Brain microvascular endothelial cell (primary cell): Measurements from ENCODE around the gene CLEC18B.
A peak's percentile ranks its signal among the peaks of the same experiment; 100 is the strongest.
"Not testable (repeated sequence)": the region's sequence is repeated elsewhere in the genome, so short reads cannot be mapped to it uniquely, and the experiment has no call there.

Experiments
- DNase-seq: peaks from one replicate; pipeline ENCODE4 v3.0.0-alpha.2; 2020
- H3K27ac ChIP-seq: fragments of 250-450 bp; sonication (Bioruptor Pico); 2 replicates; pipeline ENCODE4 v1.5.1; 2020; ENCODE audit warnings: mild to moderate bottlenecking, moderate library complexity
- H3K27me3 ChIP-seq: fragments of 250-450 bp; sonication (Bioruptor Pico); replicated peaks from 2 replicates; pipeline ENCODE4 v1.5.1; 2020; ENCODE audit warnings: mild to moderate bottlenecking
- H3K36me3 ChIP-seq: fragments of 250-450 bp; sonication (Bioruptor Pico); replicated peaks from 2 replicates; pipeline ENCODE4 v1.5.1; 2020; ENCODE audit warnings: mild to moderate bottlenecking
- H3K4me3 ChIP-seq: 2 replicates; pipeline ENCODE4 v1.5.1; 2011; ENCODE audit warnings: low read depth, mild to moderate bottlenecking, control low read depth, low read length, moderate library complexity
- in situ Hi-C: cut with HindIII; loops from 2 replicates; pipeline ENCODE4 v1.10.0; 2017; ENCODE audit warnings: low sequenced_read_pairs, low pct_ligation_motif_present
- TF ChIP-seq, protein P1 (sequence below): IDR thresholded peaks from 2 replicates; pipeline ENCODE4 v1.5.1; 2011; ENCODE audit warnings: low read depth, mild to moderate bottlenecking, moderate library complexity, low read length, control low read depth, inconsistent platforms; ENCODE audit errors: missing control alignments

Gene CLEC18B

GRCh38 chr16:74361646-74362610 lies 59.4 kb downstream of the CLEC18B start:
- DNase-seq, in situ Hi-C loops, H3K4me3 ChIP-seq, H3K27ac ChIP-seq, H3K27me3 ChIP-seq, H3K36me3 ChIP-seq: not testable (repeated sequence)
- TF ChIP-seq, protein P1, sequence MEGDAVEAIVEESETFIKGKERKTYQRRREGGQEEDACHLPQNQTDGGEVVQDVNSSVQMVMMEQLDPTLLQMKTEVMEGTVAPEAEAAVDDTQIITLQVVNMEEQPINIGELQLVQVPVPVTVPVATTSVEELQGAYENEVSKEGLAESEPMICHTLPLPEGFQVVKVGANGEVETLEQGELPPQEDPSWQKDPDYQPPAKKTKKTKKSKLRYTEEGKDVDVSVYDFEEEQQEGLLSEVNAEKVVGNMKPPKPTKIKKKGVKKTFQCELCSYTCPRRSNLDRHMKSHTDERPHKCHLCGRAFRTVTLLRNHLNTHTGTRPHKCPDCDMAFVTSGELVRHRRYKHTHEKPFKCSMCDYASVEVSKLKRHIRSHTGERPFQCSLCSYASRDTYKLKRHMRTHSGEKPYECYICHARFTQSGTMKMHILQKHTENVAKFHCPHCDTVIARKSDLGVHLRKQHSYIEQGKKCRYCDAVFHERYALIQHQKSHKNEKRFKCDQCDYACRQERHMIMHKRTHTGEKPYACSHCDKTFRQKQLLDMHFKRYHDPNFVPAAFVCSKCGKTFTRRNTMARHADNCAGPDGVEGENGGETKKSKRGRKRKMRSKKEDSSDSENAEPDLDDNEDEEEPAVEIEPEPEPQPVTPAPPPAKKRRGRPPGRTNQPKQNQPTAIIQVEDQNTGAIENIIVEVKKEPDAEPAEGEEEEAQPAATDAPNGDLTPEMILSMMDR, result peak; percentile 8
